K562 (cell line): Measurements from ENCODE around the gene KIF1A. TPM values are rescaled to one million over a fixed set of nuclear protein-coding genes. Genes with fewer than 3 reads are reported as not detected.

Source experiments
- ATAC-seq: fragments of 200-7000 bp; cut with Tn5 transposase; 3 replicates; pipeline ENCODE4 v1.9.1; 2020; ENCODE audit warnings: moderate library complexity
- BruUV-seq: library from RNA; stranded (reverse); fragments of 400-500 nt; replicated peaks from 2 replicates; lab custom pipeline; 2021; lab: Mats Ljungman, UMichigan
- CTCF ChIA-PET: fragments of 300-600 bp; formaldehyde crosslinking; extraction: SDS; loops from one replicate; lab custom pipeline; 2021; ENCODE audit warnings: low intra/inter-chr PET ratio; lab: Yijun Ruan, JAX
- POLR2A ChIA-PET: fragments of 300-600, 350-650 bp; sonication (Branson Sonifier 250); formaldehyde crosslinking; extraction: SDS; loops from one replicate; lab custom pipeline; 2021; ENCODE audit warnings: antibody characterized with exemption, inconsistent platforms; lab: Yijun Ruan, JAX
- DNase-seq, 4 experiments: peaks; one replicate each; pipeline versions ENCODE4 v3.0.0 to v3.0.0-alpha.2; 2011 to 2018; ENCODE audit warnings: low spot score in 3 of 4, mixed read lengths in 3 of 4; ENCODE audit errors: extremely low read depth in 1 of 4
- FAIRE-seq: peaks from 2 replicates; lab custom pipeline; 2011; peaks lifted over from hg19 to GRCh38; lab: Jason Lieb, UNC
- H2AFZ ChIP-seq: 2 replicates; pipeline ENCODE4 v1.6.0; 2011; ENCODE audit warnings: low read depth, low read length, control low read depth, inconsistent platforms
- H3K27ac ChIP-seq: fragments of 200-600 bp; 3 replicates; pipeline ENCODE4 v1.8.0; 2011; ENCODE audit warnings: low read depth, mild to moderate bottlenecking, control low read depth, inconsistent platforms, low read length, moderate library complexity, mixed read lengths; ENCODE audit errors: extremely low read depth
- H3K27me3 ChIP-seq, 2 experiments: fragments of 300-600 bp in 1 of 2; 2 replicates in 1 of 2; 3 replicates in 1 of 2; pipeline versions ENCODE4 v1.6.0 to v1.8.0; 2011; ENCODE audit warnings: inconsistent platforms in 2 of 2, low read length in 2 of 2, mild to moderate bottlenecking in 1 of 2, mixed read lengths in 1 of 2, moderate library complexity in 1 of 2; ENCODE audit not compliant: control insufficient read depth in 2 of 2, insufficient read depth in 2 of 2
- H3K36me3 ChIP-seq: fragments of 300-600 bp; 3 replicates; pipeline ENCODE4 v1.8.0; 2011; ENCODE audit warnings: mild to moderate bottlenecking, low read length, inconsistent platforms; ENCODE audit not compliant: control insufficient read depth, insufficient read depth
- H3K4me1 ChIP-seq, 2 experiments: fragments of 200-600 bp in 1 of 2; replicated peaks in 1 of 2; 2 replicates in 1 of 2; 3 replicates in 1 of 2; pipeline versions ENCODE4 v1.5.1 to v1.8.0; 2011; ENCODE audit warnings: inconsistent platforms in 2 of 2, low read length in 2 of 2, mild to moderate bottlenecking in 1 of 2, mixed read lengths in 1 of 2, moderate library complexity in 1 of 2; ENCODE audit not compliant: control insufficient read depth in 2 of 2, insufficient read depth in 2 of 2
- H3K4me2 ChIP-seq: 2 replicates; pipeline ENCODE4 v1.6.1; 2011; ENCODE audit warnings: low read length, control low read depth, inconsistent platforms, mixed read lengths; ENCODE audit not compliant: insufficient read depth
- H3K4me3 ChIP-seq: fragments of 200-600 bp; sonication (generic), shearing (Covaris generic); 2 replicates; pipeline ENCODE4 v1.5.1; 2016; ENCODE audit warnings: control low read depth, inconsistent platforms
- H3K79me2 ChIP-seq: fragments of 200-600 bp; 3 replicates; pipeline ENCODE4 v1.8.0; 2011; ENCODE audit warnings: low read length, inconsistent platforms; ENCODE audit not compliant: control insufficient read depth, insufficient read depth
- H3K9ac ChIP-seq, 2 experiments: 2 replicates each; pipeline versions ENCODE4 v1.6.0 to v1.6.1; 2011; ENCODE audit warnings: low read depth in 2 of 2, low read length in 2 of 2, control low read depth in 1 of 2, inconsistent platforms in 1 of 2, mild to moderate bottlenecking in 1 of 2, mixed read lengths in 1 of 2; ENCODE audit not compliant: insufficient read depth in 1 of 2
- H3K9me1 ChIP-seq: one replicate; pipeline ENCODE4 v1.6.0; 2011; ENCODE audit warnings: inconsistent platforms, mild to moderate bottlenecking, low read length, moderate library complexity; ENCODE audit not compliant: control insufficient read depth, insufficient read depth
- H3K9me3 ChIP-seq: replicated peaks from 2 replicates; pipeline ENCODE4 v1.5.1; 2011; ENCODE audit warnings: low read depth, low read length, inconsistent platforms; ENCODE audit not compliant: control insufficient read depth, insufficient read depth
- H4K20me1 ChIP-seq: replicated peaks from 2 replicates; pipeline ENCODE4 v1.6.1; 2011; ENCODE audit warnings: low read length, inconsistent platforms, mixed read lengths; ENCODE audit not compliant: control insufficient read depth, insufficient read depth
- RBFOX2 ChIP-seq: fragments of 200-400 bp; formaldehyde crosslinking; IDR thresholded peaks from 2 replicates; pipeline ENCODE4 v1.6.1; 2017; ENCODE audit warnings: low read depth, mild to moderate bottlenecking, low read length, moderate library complexity
- SMAD2 ChIP-seq: fragments of 150-350 bp; IDR thresholded peaks from 2 replicates; pipeline ENCODE4 v1.6.1; 2014; ENCODE audit warnings: low read depth, mild to moderate bottlenecking, low read length
- THRB ChIP-seq: fragments of 450-650 bp; formaldehyde crosslinking; conservative IDR thresholded peaks from 2 replicates; pipeline ENCODE4 v1.4.0; 2022; ENCODE audit warnings: mild to moderate bottlenecking, missing genetic modification characterization
- ZBTB2 ChIP-seq: fragments of 450-650 bp; IDR thresholded peaks from 2 replicates; pipeline ENCODE4 v1.6.1; 2016; ENCODE audit warnings: antibody characterized with exemption
- ZFP30 ChIP-seq: fragments of 250-450 bp; sonication (Bioruptor Pico); IDR thresholded peaks from 2 replicates; pipeline ENCODE4 v1.8.0; 2022; ENCODE audit warnings: moderate library complexity, mild to moderate bottlenecking, inconsistent platforms, borderline replicate concordance
- ZNF134 ChIP-seq: fragments of 250-450 bp; sonication (Bioruptor Pico); conservative IDR thresholded peaks from 2 replicates; pipeline ENCODE4 v1.4.0; 2020
- WGBS: fragments of 100-300 bp; shearing (Covaris generic); methylation state at CpG from one replicate; pipeline ENCODE4 v1.1.6; 2016; ENCODE audit warnings: low coverage, mixed read lengths; ENCODE audit not compliant: insufficient coverage; ENCODE audit errors: missing lambda C conversion rate; 5-methylcytosine and 5-hydroxymethylcytosine counted together
- in situ Hi-C: fragments of 300-500 bp; cut with MboI; formaldehyde crosslinking; loops from 4 replicates; pipeline ENCODE4 v1.15.0; 2018; ENCODE audit warnings: inconsistent platforms, mixed read lengths
- intact Hi-C: fragments of 100-400 bp; cut with micrococcal nuclease; formaldehyde crosslinking; loops from 2 replicates; pipeline ENCODE4 v1.14.2; 2022
- polyA plus RNA-seq, 8 experiments: library from polyadenylated mRNA; depleted of rRNA in 4 of 8; stranded (reverse) in 5 of 8; unstranded in 3 of 8; fragments of >200 nt; fragmentation: Nextera tagmentation in 2 of 8; fragmentation: Illumina TruSeq in 1 of 8; extraction: Ambion mirVana in 2 of 8; extraction: Trizol in 1 of 8; gene quantifications; 2 replicates each; pipeline versions ENCODE4 v1.2.1 to v1.2.3, GENCODE V29; 2011 to 2014; ENCODE audit warnings: inconsistent platforms in 1 of 8, missing spikeins in 1 of 8
- total RNA-seq, 7 experiments: library from RNA; depleted of rRNA in 6 of 7; stranded (reverse); fragments of >200 nt in 6 of 7; fragmentation: Illumina TruSeq in 2 of 7; extraction: Trizol in 2 of 7; gene quantifications; 2 replicates each; pipeline versions ENCODE4 v1.2.1 to v1.2.3, GENCODE V29; 2011 to 2021; ENCODE audit warnings: low replicate concordance in 1 of 7

The KIF1A gene
- total and polyA plus RNA-seq, 9 of the 15 experiments (the other 6 are each of a cell fraction or from before 2014, with no cell fraction given) = 0.07 to 1.4 (median 0.45) TPM; not detected in 2

- Histone ChIP-seq H3K27me3 (peaks cover 0 to 5% of the 10 kb centered on the region in 2 experiments; a peak in 1 of 5 replicates), H4K20me1 (no peaks in the 10 kb centered on the region), H3K9me3 (no peaks in the 10 kb centered on the region), H3K4me1 (no peaks in the 10 kb centered on the region), H3K4me2 (no peak overlapping the region), H3K79me2 (no peaks in the 10 kb centered on the region), H3K4me3 (no peak overlapping the region), H3K9ac (no peak overlapping the region), H3K9me1 (no peaks in the 10 kb centered on the region), H3K27ac (no peak overlapping the region), H2AFZ (no peak overlapping the region), H3K36me3 (no peaks in the 10 kb centered on the region)
- no peak for TF ChIP-seq THRB
- no TSS peak for BruUV-seq
- FAIRE-seq = no peak
- 0% methylated on average over 2 of the region's 3 CpGs for WGBS
- POLR2A ChIA-PET = no interaction called here
- no peak for DNase-seq
- CTCF ChIA-PET = no interaction called here
- no peak for ATAC-seq
- in situ Hi-C loops = no loop called here
- intact Hi-C loops = no loop called here
These were observed 44.5 kb upstream of the KIF1A start for GRCh38 chr2:240864475-240864874.

- in situ Hi-C loops (no loop called here), intact Hi-C loops (no loop called here)
- ATAC-seq (no peak), DNase-seq (no peak), FAIRE-seq (no peak)
- Histone ChIP-seq H3K79me2 (no peaks in the 10 kb centered on the region), H3K27me3 (peaks cover 0 to 22% of the 10 kb centered on the region in 2 experiments; a peak in 2 of 5 replicates), H3K36me3 (no peaks in the 10 kb centered on the region), H2AFZ (no peak overlapping the region), H3K4me1 (no peaks in the 10 kb centered on the region), H3K9ac (no peak overlapping the region), H3K4me2 (no peak overlapping the region), H3K4me3 (no peak overlapping the region), H3K9me3 (no peaks in the 10 kb centered on the region), H3K9me1 (peaks cover 2% of the 10 kb centered on the region), H3K27ac (no peak overlapping the region), H4K20me1 (no peaks in the 10 kb centered on the region)
- WGBS = 0% methylated on average over 2 of the region's 2 CpGs
- CTCF ChIA-PET = no interaction called here
- no TSS peak for BruUV-seq
- POLR2A ChIA-PET = no interaction called here
- TF ChIP-seq ZFP30 = no peak
- TF ChIP-seq THRB = no peak
- TF ChIP-seq ZNF134 (CRISPR knock-in tag) = no peak
- no peak for TF ChIP-seq RBFOX2
- no peak for TF ChIP-seq ZBTB2
- TF ChIP-seq SMAD2 = no peak
These were observed 41.5 kb upstream of the KIF1A start for GRCh38 chr2:240861547-240861946.
